Breast epithelium (tissue), 4 donors: ENCODE data around the gene PIM2. TPM values are rescaled to one million over a fixed set of nuclear protein-coding genes. Genes with fewer than 3 reads are reported as not detected.

Source experiments
- DNase-seq, 2 donors: peaks; one replicate each; pipeline ENCODE4 v3.0.0-alpha.2; 2019; ENCODE audit warnings: low spot score in 2 of 2
- H3K27ac ChIP-seq, 2 donors: fragments of 200-600 bp; sonication (generic) in 1 of 2; one replicate each; pipeline ENCODE4 v1.5.1; 2016 to 2019; ENCODE audit warnings: mild to moderate bottlenecking in 1 of 2
- H3K27me3 ChIP-seq, 2 donors: fragments of 200-600 bp; sonication (generic) in 1 of 2; one replicate each; pipeline versions ENCODE4 v1.5.1 to v1.6.0; 2017 to 2019; ENCODE audit warnings: control low read depth in 1 of 2, mild to moderate bottlenecking in 1 of 2
- H3K36me3 ChIP-seq: fragments of 200-600 bp; one replicate; pipeline ENCODE4 v1.5.1; 2019
- H3K4me1 ChIP-seq, 2 donors: fragments of 200-600 bp; sonication (generic); one replicate each; pipeline ENCODE4 v1.5.1; 2016 to 2019; ENCODE audit warnings: control low read depth in 1 of 2
- H3K4me3 ChIP-seq, 3 donors: fragments of 200-600 bp; sonication (generic); 1 replicate in 2 of 3; 2 replicates in 1 of 3; pipeline ENCODE4 v1.5.1; 2016 to 2019; ENCODE audit warnings: mild to moderate bottlenecking in 3 of 3, moderate library complexity in 2 of 3
- H3K9me3 ChIP-seq, 2 donors: fragments of 200-600 bp; sonication (generic) in 1 of 2; one replicate each; pipeline ENCODE4 v1.5.1; 2016 to 2019; ENCODE audit warnings: control low read depth in 1 of 2
- CTCF ChIP-seq, 3 donors: fragments of 450-650 bp; IDR thresholded peaks; one replicate each; pipeline ENCODE4 v1.5.1; 2016 to 2017; ENCODE audit warnings: antibody characterized with exemption in 3 of 3, mild to moderate bottlenecking in 3 of 3, moderate library complexity in 3 of 3
- POLR2A ChIP-seq: fragments of 450-650 bp; IDR thresholded peaks from one replicate; pipeline ENCODE4 v1.6.1; 2016; ENCODE audit warnings: antibody characterized with exemption, mild to moderate bottlenecking, moderate library complexity
- POLR2AphosphoS5 ChIP-seq, 3 donors: sonication (generic); formaldehyde crosslinking; IDR thresholded peaks; one replicate each; pipeline ENCODE4 v1.6.1; 2017; ENCODE audit warnings: antibody characterized with exemption in 3 of 3
- intact Hi-C: fragments of 100-400 bp; cut with DNase I; formaldehyde crosslinking; loops from one replicate; pipeline ENCODE4 v1.15.1; 2023; ENCODE audit warnings: low total_unique reads
- total RNA-seq, 3 donors: library from RNA; depleted of rRNA; stranded (reverse); fragments of >200 nt; gene quantifications; one replicate each; pipeline ENCODE4 v1.1.0, GENCODE V29; 2016

Gene PIM2
- total RNA-seq, 3 donors from 2014 or later = 5.8 to 20.3 (median 7.6) TPM

- DNase-seq = no peak
Measured at GRCh38 chrX:48919360-48919841, 577 bp upstream of the PIM2 start.

DNA sequence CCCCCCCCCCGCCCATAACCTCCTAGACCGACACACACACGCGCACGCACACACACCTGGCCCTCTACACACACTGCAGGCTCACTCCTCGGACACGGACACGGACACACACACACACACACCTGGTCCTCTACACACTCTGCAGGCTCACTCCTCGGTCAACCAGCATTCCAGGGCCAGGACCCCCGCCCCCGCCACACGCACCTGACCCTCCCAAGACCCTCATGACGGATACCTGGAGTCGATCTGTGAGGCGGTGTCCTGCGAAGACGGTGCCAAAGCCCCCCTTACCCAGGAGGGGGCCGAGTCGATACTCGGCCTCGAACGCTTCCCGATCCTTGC is 552 bp downstream of the PIM2 start:
- TF ChIP-seq CTCF (IDR thresholded peaks at IDR 0.05) = no peak
- no peak for TF ChIP-seq POLR2AphosphoS5 (IDR thresholded peaks at IDR 0.05)
- no peak for TF ChIP-seq POLR2A
- no peak for DNase-seq
- no peaks in the 10 kb centered on the region for H3K4me1 ChIP-seq
- intact Hi-C loops = no loop called here
- peak overlapping the region; percentile 52 to 78 (median 59) for H3K4me3 ChIP-seq
- peaks cover 0 to 30% of the 10 kb centered on the region in 2 donors for H3K27me3 ChIP-seq
- no peaks in the 10 kb centered on the region for H3K9me3 ChIP-seq
- no peaks in the 10 kb centered on the region for H3K36me3 ChIP-seq
- peak overlapping the region; percentile 74 to 89 for H3K27ac ChIP-seq

More at GRCh38 chrX:48919360-48919841, 577 bp upstream of the PIM2 start:
- Histone ChIP-seq H3K9me3 (no peaks in the 10 kb centered on the region), H3K4me1 (no peaks in the 10 kb centered on the region), H3K27ac (peak overlapping the region; percentile 74 to 89), H3K36me3 (no peaks in the 10 kb centered on the region), H3K27me3 (peaks cover 0 to 40% of the 10 kb centered on the region in 2 donors), H3K4me3 (peak overlapping the region; percentile 52 to 78 (median 59))
- no peak for TF ChIP-seq POLR2A
- TF ChIP-seq CTCF (IDR thresholded peaks at IDR 0.05) = no peak
- TF ChIP-seq POLR2AphosphoS5 (IDR thresholded peaks at IDR 0.05) = no peak
- intact Hi-C loops = no loop called here

- intact Hi-C loops = no loop called here
- H3K36me3 ChIP-seq = no peaks in the 10 kb centered on the region
- H3K9me3 ChIP-seq = no peaks in the 10 kb centered on the region
- H3K27me3 ChIP-seq = peaks cover 0 to 26% of the 10 kb centered on the region in 2 donors
- no peaks in the 10 kb centered on the region for H3K4me1 ChIP-seq
- H3K27ac ChIP-seq = peak overlapping the region; percentile 74 to 89
- TF ChIP-seq POLR2A (no peak), CTCF (IDR thresholded peaks at IDR 0.05) (peak; percentile 76 to 93 (median 85)), POLR2AphosphoS5 (IDR thresholded peaks at IDR 0.05) (peak in 2 of 3 donors; percentile 15 to 16)
- peak overlapping the region in 2 of 3 donors; percentile 59 to 78 for H3K4me3 ChIP-seq
- peak; percentile 83 to 86 for DNase-seq
Measured at GRCh38 chrX:48917139-48918001, 1.5 kb downstream of the PIM2 start.

GRCh38 chrX:48914593-48915493 is 4.0 kb downstream of the PIM2 start:
- H3K27me3 ChIP-seq = peaks cover 0 to 18% of the 10 kb centered on the region in 2 donors
- no peak overlapping the region for H3K27ac ChIP-seq
- intact Hi-C loops = no loop called here
- H3K4me3 ChIP-seq = no peak overlapping the region
- no peak for TF ChIP-seq CTCF (IDR thresholded peaks at IDR 0.05)
- TF ChIP-seq POLR2A = no peak
- no peak for TF ChIP-seq POLR2AphosphoS5 (IDR thresholded peaks at IDR 0.05)
- H3K36me3 ChIP-seq = no peaks in the 10 kb centered on the region
- no peaks in the 10 kb centered on the region for H3K9me3 ChIP-seq
- DNase-seq = no peak
- H3K4me1 ChIP-seq = no peaks in the 10 kb centered on the region
